Mucosa of descending colon (tissue), 3 donors: Measurements from ENCODE around the gene MFAP2. TPM values are rescaled to one million over a fixed set of nuclear protein-coding genes. Genes with fewer than 3 reads are reported as not detected.

ENCODE experiments used
- ATAC-seq: fragments of 200-7000 bp; cut with Tn5 transposase; one replicate; pipeline ENCODE4 v1.9.1; 2020; ENCODE audit warnings: mild to moderate bottlenecking, moderate library complexity
- DNase-seq, 3 donors: peaks; one replicate each; pipeline ENCODE4 v3.0.0-alpha.2; 2020
- H3K36me3 ChIP-seq: fragments of 200-600 bp; one replicate; pipeline ENCODE4 v1.8.0; 2021; ENCODE audit warnings: low read depth, mild to moderate bottlenecking
- H3K4me1 ChIP-seq: fragments of 200-600 bp; one replicate; pipeline ENCODE4 v1.8.0; 2021; ENCODE audit warnings: low read depth, mild to moderate bottlenecking
- H3K4me3 ChIP-seq: fragments of 200-600 bp; one replicate; pipeline ENCODE4 v1.8.0; 2021; ENCODE audit warnings: mild to moderate bottlenecking
- H3K9me3 ChIP-seq: fragments of 200-600 bp; one replicate; pipeline ENCODE4 v1.8.0; 2021; ENCODE audit warnings: mild to moderate bottlenecking
- CTCF ChIP-seq: fragments of 200-600 bp; IDR thresholded peaks from one replicate; pipeline ENCODE4 v1.8.0; 2022; ENCODE audit warnings: antibody characterized with exemption, mild to moderate bottlenecking
- intact Hi-C, 2 donors: fragments of 100-400 bp; cut with DNase I in 1 of 2; cut with micrococcal nuclease in 1 of 2; formaldehyde crosslinking; loops; one replicate each; pipeline versions ENCODE4 v1.11.0 to v1.11.1; 2022; cut with DNase I, micrococcal nuclease
- total RNA-seq, 3 donors: library from RNA; stranded (reverse); fragmentation: NEBNext Ultra II Directional in 2 of 3; extraction: Animal tissue kit (Norgen Biotek cat#: 25700) in 2 of 3; gene quantifications; one replicate each; pipeline versions ENCODE4 v1.2.1 to v1.2.4, GENCODE V29; 2021 to 2023
- donor health status: DM: no; HTN: no; CAD: no; lungs with moderate emphysema.
- donor health status: DM: no; HTN: no; CAD: no.
- donor health status: DM: no; HTN: yes; CAD: no.

The MFAP2 gene
- total RNA-seq, 3 donors from 2014 or later = 2.4 to 6.3 (median 5.4) TPM

- no peak for DNase-seq
- H3K4me1 ChIP-seq = peaks cover 6% of the 10 kb centered on the region
- no peak overlapping the region for H3K4me3 ChIP-seq
- TF ChIP-seq CTCF = no peak
- ATAC-seq = no peak
- no peaks in the 10 kb centered on the region for H3K9me3 ChIP-seq
- no peaks in the 10 kb centered on the region for H3K36me3 ChIP-seq
- intact Hi-C loops = no loop called here
These were observed 24.9 kb upstream of the MFAP2 start for GRCh38 chr1:17005365-17005740.

- DNase-seq = no peak
- Histone ChIP-seq H3K9me3 (no peaks in the 10 kb centered on the region), H3K4me3 (no peak overlapping the region), H3K4me1 (peaks cover 3% of the 10 kb centered on the region), H3K36me3 (no peaks in the 10 kb centered on the region)
- intact Hi-C loops = no loop called here
- no peak for TF ChIP-seq CTCF
- no peak for ATAC-seq
These were observed 24.3 kb upstream of the MFAP2 start for GRCh38 chr1:17004466-17005364.

GRCh38 chr1:17002524-17002902 is 22.1 kb upstream of the MFAP2 start:
- no peak for TF ChIP-seq CTCF
- Histone ChIP-seq H3K4me1 (no peaks in the 10 kb centered on the region), H3K4me3 (no peak overlapping the region), H3K9me3 (no peaks in the 10 kb centered on the region), H3K36me3 (no peaks in the 10 kb centered on the region)
- ATAC-seq (no peak), DNase-seq (no peak)
- intact Hi-C loops = no loop called here

- no peaks in the 10 kb centered on the region for H3K9me3 ChIP-seq
- H3K36me3 ChIP-seq = no peaks in the 10 kb centered on the region
- no peak for ATAC-seq
- intact Hi-C loops = no loop called here
- no peak overlapping the region for H3K4me3 ChIP-seq
- no peak for TF ChIP-seq CTCF
- H3K4me1 ChIP-seq = no peaks in the 10 kb centered on the region
- DNase-seq = no peak
These were observed 21.5 kb upstream of the MFAP2 start for GRCh38 chr1:17001760-17002523.

GRCh38 chr1:16999863-17000262 is 19.4 kb upstream of the MFAP2 start:
- H3K9me3 ChIP-seq = no peaks in the 10 kb centered on the region
- no peaks in the 10 kb centered on the region for H3K36me3 ChIP-seq
- intact Hi-C loops = no loop called here
- H3K4me1 ChIP-seq = no peaks in the 10 kb centered on the region
- H3K4me3 ChIP-seq = no peak overlapping the region
- DNase-seq = no peak
- TF ChIP-seq CTCF = no peak
- no peak for ATAC-seq
